Measurements from ENCODE around the gene MACROD1.
"Not testable (repeated sequence)": the region's sequence is repeated elsewhere in the genome, so short reads cannot be mapped to it uniquely, and the experiment has no call there.

The MACROD1 gene

DNA sequence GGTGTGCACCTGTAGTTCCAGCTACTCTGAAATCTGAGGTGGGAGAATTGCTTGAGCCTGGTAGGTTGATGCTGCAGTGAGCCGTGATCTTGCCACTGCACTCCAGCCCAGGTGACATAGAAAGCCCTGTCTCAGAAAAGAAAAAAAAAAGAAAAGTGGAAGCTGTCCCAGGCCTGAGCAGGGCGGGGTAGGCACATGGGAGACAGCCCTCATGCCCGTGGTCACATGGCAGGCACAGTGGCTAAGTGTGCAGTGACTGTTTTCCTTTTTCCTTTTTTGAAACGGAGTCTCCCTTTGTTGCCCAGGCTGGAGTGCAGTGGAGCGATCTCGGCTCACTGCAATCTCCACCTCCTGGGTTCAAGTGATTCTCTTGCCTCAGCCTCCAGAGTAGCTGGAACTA is 171.9 kb downstream of the MACROD1 start:
- peaks cover 49% of the 10 kb centered on the region for H3K36me3 ChIP-seq (ENCODE audit: control insufficient read depth, low read depth, low read length)
- H3K9ac ChIP-seq (ENCODE audit: low read length): no peak overlapping the region

DNA sequence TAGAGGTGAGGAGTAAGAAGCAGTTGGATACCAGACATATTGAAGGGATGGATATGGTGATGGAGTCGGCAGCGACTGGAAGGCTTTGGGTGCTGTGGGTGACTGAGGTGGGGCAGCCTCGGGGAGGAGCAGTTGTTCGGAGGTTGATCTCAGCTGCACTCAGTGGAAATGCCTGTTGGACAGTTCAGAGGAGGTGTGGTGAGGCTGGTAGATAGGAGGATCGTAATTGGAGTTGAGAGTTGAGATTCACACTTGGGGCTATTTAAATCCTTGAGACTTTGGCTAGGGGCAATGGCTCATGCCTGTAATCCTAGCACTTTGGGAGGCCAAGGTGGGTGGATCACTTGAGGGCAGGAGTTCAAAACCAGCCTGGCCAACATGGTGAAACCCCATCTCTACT is 172.8 kb downstream of the MACROD1 start:
- no peak overlapping the region for H3K9ac ChIP-seq (ENCODE audit: low read length)
- no peak overlapping the region for H3K4me3 ChIP-seq (ENCODE audit: low read length)
- peaks cover 55% of the 10 kb centered on the region for H3K36me3 ChIP-seq (ENCODE audit: control insufficient read depth, low read depth, low read length)
- H3K4me1 ChIP-seq (ENCODE audit: control insufficient read depth, low read depth, low read length): peaks cover 4% of the 10 kb centered on the region
- H3K27ac ChIP-seq (ENCODE audit: low read length): no peak overlapping the region
- H3K27me3 ChIP-seq (ENCODE audit: control insufficient read depth, insufficient read depth, low read length): no peaks in the 10 kb centered on the region
- H3K9me3 ChIP-seq (ENCODE audit: control insufficient read depth, low read depth, low read length): no peaks in the 10 kb centered on the region

More for the DNA sequence above, 171.9 kb downstream of the MACROD1 start:
- Histone ChIP-seq H3K4me3 (ENCODE audit: low read length) (no peak overlapping the region), H3K27ac (ENCODE audit: low read length) (no peak overlapping the region), H3K9me3 (ENCODE audit: control insufficient read depth, low read depth, low read length) (no peaks in the 10 kb centered on the region), H3K4me1 (ENCODE audit: control insufficient read depth, low read depth, low read length) (peaks cover 6% of the 10 kb centered on the region), H3K27me3 (ENCODE audit: control insufficient read depth, insufficient read depth, low read length) (no peaks in the 10 kb centered on the region)

DNA sequence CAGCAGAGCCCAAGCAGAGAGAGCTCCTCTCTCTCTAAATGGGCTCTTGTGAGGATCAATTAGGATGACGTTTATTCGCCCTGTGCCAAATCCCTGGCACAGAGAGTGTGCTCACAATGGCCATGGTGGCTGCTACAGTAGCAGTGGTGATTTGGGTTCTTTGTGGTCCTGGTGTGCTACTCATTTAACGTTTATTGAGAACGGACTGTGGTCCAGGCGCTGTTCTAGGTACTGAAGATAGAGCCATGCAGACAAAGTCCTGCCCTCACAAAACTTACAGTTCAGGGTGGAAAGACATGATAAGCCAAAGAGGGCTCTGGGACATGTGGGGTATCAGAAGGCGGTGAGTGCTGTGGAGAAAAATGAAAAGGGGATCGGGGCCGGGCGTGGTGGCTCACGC is 174.4 kb downstream of the MACROD1 start:
- Histone ChIP-seq H3K27me3 (ENCODE audit: control insufficient read depth, insufficient read depth, low read length) (no peaks in the 10 kb centered on the region), H3K9ac (ENCODE audit: low read length) (no peak overlapping the region), H3K4me3 (ENCODE audit: low read length) (no peak overlapping the region), H3K36me3 (ENCODE audit: control insufficient read depth, low read depth, low read length) (peaks cover 48% of the 10 kb centered on the region), H3K9me3 (ENCODE audit: control insufficient read depth, low read depth, low read length) (no peaks in the 10 kb centered on the region), H3K27ac (ENCODE audit: low read length) (no peak overlapping the region), H3K4me1 (ENCODE audit: control insufficient read depth, low read depth, low read length) (peaks cover 5% of the 10 kb centered on the region)

DNA sequence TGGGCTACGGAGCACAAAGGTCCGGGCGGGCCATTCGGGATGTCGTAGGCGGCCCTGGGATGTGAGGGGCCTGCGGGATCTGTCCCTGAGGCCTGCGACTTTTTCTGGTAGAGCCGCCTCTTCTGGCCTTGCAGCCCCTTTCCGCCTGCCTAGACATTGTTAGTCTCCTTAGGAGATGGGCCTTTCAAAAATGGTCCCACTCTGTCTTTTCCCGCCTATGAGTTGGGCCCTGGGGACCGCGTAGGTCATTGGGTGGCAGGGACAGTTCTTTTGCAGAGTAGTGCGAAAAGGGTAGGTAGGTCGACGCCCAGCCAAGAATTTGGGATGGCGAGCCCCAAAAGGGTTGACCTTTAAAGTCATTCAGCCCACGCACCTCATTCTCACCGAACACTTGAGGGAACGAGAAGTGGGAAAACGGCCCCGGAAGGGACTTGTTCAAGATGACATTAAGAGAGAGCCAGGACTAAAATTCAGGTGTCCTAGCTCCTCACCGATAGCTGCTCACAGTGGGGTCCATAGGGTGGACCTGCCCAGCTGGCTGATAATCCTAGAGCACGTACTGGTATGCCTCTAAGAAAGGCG is 178.9 kb downstream of the MACROD1 start:
- Histone ChIP-seq H3K27me3 (ENCODE audit: control insufficient read depth, insufficient read depth, low read length) (no peaks in the 10 kb centered on the region), H3K4me1 (ENCODE audit: control insufficient read depth, low read depth, low read length) (peaks cover 5% of the 10 kb centered on the region), H3K9ac (ENCODE audit: low read length) (peak overlapping the region; percentile 87), H3K27ac (ENCODE audit: low read length) (no peak overlapping the region), H3K4me3 (ENCODE audit: low read length) (peak overlapping the region; percentile 69), H3K36me3 (ENCODE audit: control insufficient read depth, low read depth, low read length) (peaks cover 25% of the 10 kb centered on the region), H3K9me3 (ENCODE audit: control insufficient read depth, low read depth, low read length) (no peaks in the 10 kb centered on the region)

DNA sequence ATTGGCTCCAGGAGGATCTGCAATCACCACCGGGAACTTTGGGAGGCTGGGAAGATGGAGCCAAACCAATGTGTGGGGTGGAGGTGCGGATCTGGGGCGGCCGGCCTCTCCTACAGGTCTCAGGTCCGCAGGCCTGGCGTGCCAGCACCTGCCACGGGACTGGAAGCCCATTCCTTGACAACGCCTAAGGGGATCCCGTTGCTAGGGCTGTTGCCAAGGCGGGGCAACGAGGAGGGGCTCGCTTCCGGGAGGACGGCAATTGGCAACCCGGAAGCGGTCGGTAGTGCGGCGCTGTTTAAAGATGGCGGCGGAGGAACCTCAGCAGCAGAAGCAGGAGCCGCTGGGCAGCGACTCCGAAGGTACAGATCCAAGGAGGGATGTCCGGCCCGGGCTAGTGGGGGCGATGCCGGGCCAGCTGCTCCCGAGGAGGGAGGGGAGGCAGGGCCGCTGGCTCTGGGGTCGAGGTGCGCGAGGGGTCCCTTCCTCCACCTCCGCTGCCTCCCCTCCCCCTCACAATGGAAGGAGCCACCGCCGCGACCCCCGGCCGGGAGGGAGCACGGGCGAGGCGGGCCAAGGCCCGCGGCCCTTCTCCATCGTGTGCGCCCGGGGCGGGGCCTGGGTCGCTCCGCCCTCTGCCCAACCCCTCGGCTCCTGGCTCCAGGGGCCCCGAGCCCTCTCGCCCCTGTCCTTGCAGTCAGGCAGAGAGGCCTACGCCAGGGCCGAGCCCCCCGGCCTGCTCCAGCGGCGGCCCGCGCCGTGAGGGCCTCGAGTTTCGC is 179.6 kb downstream of the MACROD1 start, which contains the start of gene OTUB1:
Gene OTUB1 (plus strand): TSS at position 283 of the 776 bp plus-strand sequence. CDS start 19 bp downstream, at position 302.
- H3K27ac ChIP-seq (ENCODE audit: low read length): peak within 1 kb of the TSS; percentile 7
- peak within 1 kb of the TSS; percentile 69 for H3K4me3 ChIP-seq (ENCODE audit: low read length)

DNA sequence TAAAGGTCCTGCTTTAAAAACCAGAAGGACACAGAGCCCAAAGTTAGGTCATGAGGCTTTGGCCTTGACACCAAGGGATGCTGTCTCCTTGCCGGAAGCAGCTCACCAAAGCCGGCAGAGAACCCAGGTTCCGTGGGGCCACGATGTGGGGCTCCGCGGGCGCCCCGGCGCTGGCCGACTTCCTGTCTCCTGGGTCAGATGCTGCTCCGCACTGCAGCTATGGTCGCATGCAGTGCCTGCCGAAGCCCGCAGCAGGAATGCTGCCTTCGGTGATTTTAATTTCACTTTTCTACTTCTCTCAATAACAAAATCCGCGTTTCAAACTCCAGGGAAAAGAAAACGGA is 180.1 kb downstream of the MACROD1 start:
- H3K27ac ChIP-seq (ENCODE audit: low read length): peak overlapping the region; percentile 7
- peaks cover 17% of the 10 kb centered on the region for H3K36me3 ChIP-seq (ENCODE audit: control insufficient read depth, low read depth, low read length)
- H3K9ac ChIP-seq (ENCODE audit: low read length): peak overlapping the region; percentile 87
- peak overlapping the region; percentile 69 for H3K4me3 ChIP-seq (ENCODE audit: low read length)
- H3K9me3 ChIP-seq (ENCODE audit: control insufficient read depth, low read depth, low read length): no peaks in the 10 kb centered on the region
- peaks cover 5% of the 10 kb centered on the region for H3K4me1 ChIP-seq (ENCODE audit: control insufficient read depth, low read depth, low read length)
- H3K27me3 ChIP-seq (ENCODE audit: control insufficient read depth, insufficient read depth, low read length): no peaks in the 10 kb centered on the region

More for the DNA sequence above, 179.6 kb downstream of the MACROD1 start, which contains the start of gene OTUB1:
- H3K4me1 ChIP-seq (ENCODE audit: control insufficient read depth, low read depth, low read length): peaks cover 5% of the 10 kb centered on the region
- H3K9me3 ChIP-seq (ENCODE audit: control insufficient read depth, low read depth, low read length): no peaks in the 10 kb centered on the region
- H3K27me3 ChIP-seq (ENCODE audit: control insufficient read depth, insufficient read depth, low read length): no peaks in the 10 kb centered on the region
- H3K36me3 ChIP-seq (ENCODE audit: control insufficient read depth, low read depth, low read length): peaks cover 22% of the 10 kb centered on the region
- H3K9ac ChIP-seq (ENCODE audit: low read length): peak within 1 kb of the TSS; percentile 87

DNA sequence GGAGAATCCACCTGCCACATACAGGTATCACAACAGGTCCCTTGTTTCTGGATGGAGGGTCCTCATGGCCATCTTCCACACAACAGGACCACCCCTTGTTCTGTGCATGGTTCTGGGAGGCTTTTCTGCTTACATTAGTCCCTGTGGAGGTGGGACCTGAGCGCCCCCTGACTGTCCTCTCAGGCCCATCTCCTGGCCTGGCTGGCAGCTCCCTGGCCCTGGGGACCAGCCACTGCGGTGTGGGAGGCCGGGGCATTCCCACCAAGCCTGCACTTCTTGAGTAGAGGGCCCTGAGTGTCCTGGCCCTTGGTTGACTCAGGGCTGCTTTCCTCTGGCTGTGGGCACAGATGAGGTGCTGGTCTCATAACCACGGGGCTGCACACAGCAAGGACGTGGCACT is 186.5 kb downstream of the MACROD1 start:
- Histone ChIP-seq H3K9ac (ENCODE audit: low read length) (no peak overlapping the region), H3K9me3 (ENCODE audit: control insufficient read depth, low read depth, low read length) (no peaks in the 10 kb centered on the region), H3K27ac (ENCODE audit: low read length) (no peak overlapping the region), H3K4me1 (ENCODE audit: control insufficient read depth, low read depth, low read length) (peaks cover 29% of the 10 kb centered on the region), H3K27me3 (ENCODE audit: control insufficient read depth, insufficient read depth, low read length) (no peaks in the 10 kb centered on the region), H3K36me3 (ENCODE audit: control insufficient read depth, low read depth, low read length) (peaks cover 7% of the 10 kb centered on the region), H3K4me3 (ENCODE audit: low read length) (no peak overlapping the region)

GRCh38 chr11:63978551-63979239 is 187.2 kb downstream of the MACROD1 start:
- H3K4me1 ChIP-seq (ENCODE audit: control insufficient read depth, low read depth, low read length): peaks cover 29% of the 10 kb centered on the region
- peak overlapping the region; percentile 16 for H3K4me3 ChIP-seq (ENCODE audit: low read length)
- peaks cover 7% of the 10 kb centered on the region for H3K36me3 ChIP-seq (ENCODE audit: control insufficient read depth, low read depth, low read length)
- H3K27ac ChIP-seq (ENCODE audit: low read length): peak overlapping the region; percentile 46
- no peaks in the 10 kb centered on the region for H3K9me3 ChIP-seq (ENCODE audit: control insufficient read depth, low read depth, low read length)
- no peak overlapping the region for H3K9ac ChIP-seq (ENCODE audit: low read length)
- no peaks in the 10 kb centered on the region for H3K27me3 ChIP-seq (ENCODE audit: control insufficient read depth, insufficient read depth, low read length)

DNA sequence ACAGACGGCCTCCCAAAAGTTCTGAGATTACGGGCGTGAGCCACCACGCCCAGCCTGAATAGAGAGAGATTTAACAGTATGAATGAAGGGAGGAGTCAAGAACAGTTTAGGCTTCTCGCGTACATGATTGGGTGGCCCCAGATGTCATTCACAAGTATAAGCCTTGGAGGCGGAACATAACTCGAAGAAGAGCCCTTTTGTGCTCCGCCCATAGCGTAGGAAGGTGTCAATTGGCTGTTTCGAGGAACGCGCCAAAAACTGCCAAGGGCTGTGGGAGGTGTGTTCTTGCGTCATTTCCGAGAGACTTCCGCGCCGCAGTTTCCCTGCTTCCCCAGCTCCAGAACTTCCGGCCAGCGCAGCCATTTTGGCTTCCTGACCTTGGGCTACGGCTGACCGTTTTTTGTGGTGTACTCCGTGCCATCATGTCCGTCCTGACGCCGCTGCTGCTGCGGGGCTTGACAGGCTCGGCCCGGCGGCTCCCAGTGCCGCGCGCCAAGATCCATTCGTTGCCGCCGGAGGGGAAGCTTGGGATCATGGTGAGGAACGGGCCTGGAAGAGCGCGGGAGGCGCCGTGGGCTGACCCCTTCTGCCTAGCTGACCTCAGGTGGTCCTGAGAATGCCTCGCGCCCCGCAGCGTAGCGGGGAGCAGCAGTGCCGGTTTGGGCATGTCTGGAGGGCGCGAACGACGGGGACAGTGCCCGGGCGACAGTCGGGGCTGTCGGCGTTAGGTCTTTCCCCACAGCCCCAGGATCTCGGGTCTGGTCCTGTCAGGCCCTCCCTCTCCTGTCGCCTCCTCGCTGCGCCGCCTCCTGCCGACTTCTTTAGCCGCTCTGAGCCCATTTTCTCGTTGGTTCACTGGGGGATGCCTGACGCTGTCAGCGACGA is 191.4 kb downstream of the MACROD1 start, which contains the start of gene COX8A:
Gene COX8A (plus strand): TSS at position 362 of the 885 bp plus-strand sequence. CDS start 61 bp downstream, at position 423.
- H3K4me3 ChIP-seq (ENCODE audit: low read length): peak within 1 kb of the TSS; percentile 85
- H3K27me3 ChIP-seq (ENCODE audit: control insufficient read depth, insufficient read depth, low read length): peaks cover 22% of the 10 kb centered on the region
- H3K9ac ChIP-seq (ENCODE audit: low read length): peak within 1 kb of the TSS; percentile 88

GRCh38 chr11:63973912-63974258 is 192.0 kb downstream of the MACROD1 start:
- not testable (repeated sequence) for H3K9ac ChIP-seq (ENCODE audit: low read length); H3K27ac ChIP-seq (ENCODE audit: low read length); H3K36me3 ChIP-seq (ENCODE audit: control insufficient read depth, low read depth, low read length); H3K9me3 ChIP-seq (ENCODE audit: control insufficient read depth, low read depth, low read length); H3K4me3 ChIP-seq (ENCODE audit: low read length)
- Histone ChIP-seq H3K27me3 (ENCODE audit: control insufficient read depth, insufficient read depth, low read length) (peaks cover 27% of the 10 kb centered on the region), H3K4me1 (ENCODE audit: control insufficient read depth, low read depth, low read length) (peaks cover 23% of the 10 kb centered on the region)

More for the DNA sequence above, 191.4 kb downstream of the MACROD1 start, which contains the start of gene COX8A:
- no peaks in the 10 kb centered on the region for H3K9me3 ChIP-seq (ENCODE audit: control insufficient read depth, low read depth, low read length)
- peak within 1 kb of the TSS; percentile 65 for H3K27ac ChIP-seq (ENCODE audit: low read length)
- H3K36me3 ChIP-seq (ENCODE audit: control insufficient read depth, low read depth, low read length): peaks cover 7% of the 10 kb centered on the region
- H3K4me1 ChIP-seq (ENCODE audit: control insufficient read depth, low read depth, low read length): peaks cover 29% of the 10 kb centered on the region

- Histone ChIP-seq H3K4me1 (ENCODE audit: control insufficient read depth, low read depth, low read length) (peaks cover 3% of the 10 kb centered on the region), H3K9me3 (ENCODE audit: control insufficient read depth, low read depth, low read length) (no peaks in the 10 kb centered on the region), H3K27me3 (ENCODE audit: control insufficient read depth, insufficient read depth, low read length) (peaks cover 32% of the 10 kb centered on the region), H3K9ac (ENCODE audit: low read length) (no peak overlapping the region), H3K36me3 (ENCODE audit: control insufficient read depth, low read depth, low read length) (no peaks in the 10 kb centered on the region), H3K4me3 (ENCODE audit: low read length) (no peak overlapping the region), H3K27ac (ENCODE audit: low read length) (no peak overlapping the region)
Observed at GRCh38 chr11:63970902-63971301, 195.0 kb downstream of the MACROD1 start.

All from iPS-18a (cell line).